Peyer's patch (tissue), 4 donors: ENCODE results near the gene UHRF1.

ENCODE experiments used
- POLR2A ChIP-seq, 2 donors: fragments of 450-650 bp; IDR thresholded peaks; one replicate each; pipeline ENCODE4 v1.5.1; 2017; ENCODE audit warnings: antibody characterized with exemption in 2 of 2, mild to moderate bottlenecking in 2 of 2, moderate library complexity in 2 of 2
- TF ChIP-seq, protein P1 (sequence below), 6 experiments: fragments of 450-650 bp in 4 of 6; fragments of 200-600 bp in 2 of 6; sonication (generic) in 1 of 6; IDR thresholded peaks; one replicate each; pipeline ENCODE4 v1.5.1; 2017 to 2019; ENCODE audit warnings: antibody characterized with exemption in 6 of 6, mild to moderate bottlenecking in 3 of 6, moderate library complexity in 1 of 6

DNA sequence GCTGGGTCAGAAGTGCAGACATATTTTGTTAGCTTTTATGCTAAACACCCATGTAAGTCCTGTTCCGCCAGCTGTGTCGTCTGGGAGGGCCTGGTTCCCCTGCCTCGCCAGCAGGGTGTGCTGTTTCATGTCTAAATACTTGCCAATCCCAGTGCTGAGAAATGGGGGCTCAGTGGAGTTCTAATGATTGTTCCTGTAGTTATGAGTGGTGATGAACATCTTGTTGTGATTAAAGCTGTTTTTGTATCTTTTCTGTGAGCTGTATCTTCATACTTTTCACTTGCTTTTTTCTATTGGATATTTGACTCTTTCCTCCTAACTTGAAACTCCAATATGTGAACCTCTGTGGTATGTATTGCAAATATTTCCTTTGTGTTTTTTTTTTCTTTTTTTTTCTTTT lies 92.3 kb downstream of the UHRF1 start:
- TF ChIP-seq, protein P1, sequence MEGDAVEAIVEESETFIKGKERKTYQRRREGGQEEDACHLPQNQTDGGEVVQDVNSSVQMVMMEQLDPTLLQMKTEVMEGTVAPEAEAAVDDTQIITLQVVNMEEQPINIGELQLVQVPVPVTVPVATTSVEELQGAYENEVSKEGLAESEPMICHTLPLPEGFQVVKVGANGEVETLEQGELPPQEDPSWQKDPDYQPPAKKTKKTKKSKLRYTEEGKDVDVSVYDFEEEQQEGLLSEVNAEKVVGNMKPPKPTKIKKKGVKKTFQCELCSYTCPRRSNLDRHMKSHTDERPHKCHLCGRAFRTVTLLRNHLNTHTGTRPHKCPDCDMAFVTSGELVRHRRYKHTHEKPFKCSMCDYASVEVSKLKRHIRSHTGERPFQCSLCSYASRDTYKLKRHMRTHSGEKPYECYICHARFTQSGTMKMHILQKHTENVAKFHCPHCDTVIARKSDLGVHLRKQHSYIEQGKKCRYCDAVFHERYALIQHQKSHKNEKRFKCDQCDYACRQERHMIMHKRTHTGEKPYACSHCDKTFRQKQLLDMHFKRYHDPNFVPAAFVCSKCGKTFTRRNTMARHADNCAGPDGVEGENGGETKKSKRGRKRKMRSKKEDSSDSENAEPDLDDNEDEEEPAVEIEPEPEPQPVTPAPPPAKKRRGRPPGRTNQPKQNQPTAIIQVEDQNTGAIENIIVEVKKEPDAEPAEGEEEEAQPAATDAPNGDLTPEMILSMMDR (IDR thresholded peaks at IDR 0.05) = peak in 5 of 6 experiments; percentile 1 to 57 (median 41)
- TF ChIP-seq POLR2A (IDR thresholded peaks at IDR 0.05) = no peak
